Ramos (cell line): ENCODE results near the gene RASGRF1.

Experiments used
- in situ Hi-C: fragments of 300-500 bp; cut with MboI; formaldehyde crosslinking; loops from one replicate; pipeline ENCODE4 v1.14.3; 2022; ENCODE audit warnings: low sequenced_read_pairs; ENCODE audit not compliant: unreplicated experiment

Gene RASGRF1

DNA sequence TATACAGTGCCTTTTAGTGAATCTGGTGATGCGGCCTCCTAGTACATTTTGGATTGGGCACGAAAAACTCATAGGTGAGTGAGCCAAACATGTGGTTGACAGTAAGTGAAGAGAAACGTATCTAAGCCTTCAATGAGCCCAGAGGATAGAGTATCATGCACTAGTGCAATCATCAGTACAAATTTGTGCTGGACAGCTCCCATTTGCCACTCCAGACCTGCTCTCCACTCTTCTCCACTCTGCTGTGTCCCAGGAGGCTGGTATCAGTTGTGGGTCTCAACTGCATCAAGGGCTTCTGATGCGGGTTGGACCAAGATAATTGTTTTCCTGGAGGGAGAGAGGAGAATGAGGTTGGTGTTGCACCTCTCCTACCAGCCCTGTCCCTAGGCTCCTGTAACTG, 9.1 kb upstream of the RASGRF1 start:
- in situ Hi-C loops = no loop called here

DNA sequence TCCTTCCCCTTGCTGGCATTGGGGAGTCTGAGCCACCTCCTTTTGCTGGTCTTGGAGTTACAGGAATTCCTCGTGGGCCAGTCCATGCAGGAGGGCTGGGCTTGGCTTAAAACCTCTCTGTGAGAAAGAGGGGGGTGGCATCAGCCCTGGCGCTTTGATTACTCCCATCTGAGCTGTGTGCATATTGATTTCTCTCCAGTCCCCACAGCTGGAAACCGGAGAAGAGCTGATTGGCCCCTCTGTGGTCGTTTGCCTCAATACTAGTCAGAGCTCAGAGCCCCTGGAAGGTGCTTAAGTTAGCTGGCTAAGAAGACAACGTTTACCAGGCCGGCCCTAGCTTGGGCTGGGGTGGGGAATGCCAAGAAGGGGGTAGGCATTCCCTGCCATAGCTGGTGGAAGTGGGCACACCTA, 4.0 kb upstream of the RASGRF1 start:
- in situ Hi-C loops = no loop called here

DNA sequence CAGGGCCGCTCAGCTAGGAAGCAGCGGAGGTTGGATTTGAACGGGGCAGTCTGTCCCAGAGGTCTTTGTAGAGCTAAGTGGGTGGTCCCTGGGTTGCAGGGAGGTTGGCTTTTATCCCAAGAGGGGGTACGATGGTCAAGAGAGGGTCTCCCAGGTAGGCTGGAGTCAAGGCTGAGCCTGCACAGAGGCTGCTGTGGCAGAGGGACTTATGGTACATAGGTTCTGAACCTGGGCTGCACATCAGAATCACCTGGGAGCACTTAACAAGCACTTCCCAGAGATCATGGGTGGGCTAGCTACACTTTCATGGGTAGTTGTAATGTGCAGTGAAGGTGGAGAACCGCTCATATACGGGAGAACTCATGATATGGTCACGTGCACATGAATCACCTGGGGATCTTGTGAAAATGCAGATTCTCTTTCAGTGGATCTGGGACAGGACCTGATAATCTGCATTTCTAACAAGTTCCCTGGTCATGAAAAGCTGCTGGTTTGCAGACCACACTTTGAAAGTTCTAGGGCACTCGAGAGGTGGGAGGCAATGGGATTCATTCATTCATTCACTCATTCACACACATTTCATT, 2.9 kb upstream of the RASGRF1 start:
- in situ Hi-C loops = no loop called here

DNA sequence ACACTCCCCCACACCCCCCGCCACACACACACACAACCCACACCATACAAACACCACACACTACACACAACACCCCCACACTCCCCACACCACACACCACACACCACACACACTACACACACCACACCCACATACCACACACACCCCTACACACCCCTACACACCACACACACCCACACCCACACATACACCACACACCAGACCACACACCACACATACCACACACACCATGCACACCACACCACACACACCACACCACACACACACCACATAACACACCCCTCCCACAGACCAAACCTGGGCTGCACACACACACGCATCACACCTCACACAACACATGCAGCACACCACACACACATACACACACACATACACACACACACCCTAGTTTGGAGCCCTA, 1.8 kb upstream of the RASGRF1 start:
- in situ Hi-C loops = no loop called here

DNA sequence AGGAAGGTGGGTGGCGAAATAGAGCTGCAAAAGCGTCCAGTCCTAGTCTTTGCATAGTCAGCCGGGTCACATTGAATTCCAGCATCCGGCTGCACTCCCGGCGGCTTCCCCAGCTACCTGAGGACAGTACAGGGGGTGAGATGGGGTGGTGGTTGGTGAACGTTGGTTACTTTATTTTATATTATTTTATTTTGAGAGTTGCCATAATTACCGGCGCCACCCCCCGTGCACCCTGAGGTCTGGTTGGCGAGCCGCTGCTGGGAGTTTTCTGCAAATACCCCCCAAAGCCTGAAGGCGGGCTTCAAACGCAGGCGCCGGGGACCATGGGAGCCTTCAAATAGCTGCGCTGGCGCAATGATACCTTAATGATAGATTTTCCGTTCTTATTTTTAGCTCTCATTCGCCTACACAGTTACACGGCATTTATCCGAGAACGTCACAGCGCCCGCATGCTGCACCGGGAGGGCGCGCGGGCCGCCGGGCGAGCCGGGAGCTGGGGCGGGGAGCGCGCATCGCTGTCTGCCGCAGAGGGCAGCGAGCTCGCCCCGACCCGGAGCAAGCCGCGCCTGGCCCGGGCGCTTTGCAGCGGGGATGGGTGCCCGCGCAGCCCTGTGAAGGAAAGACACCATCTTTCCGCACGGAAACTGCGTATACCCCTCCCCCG, 756 bp upstream of the RASGRF1 start:
- in situ Hi-C loops = no loop called here

DNA sequence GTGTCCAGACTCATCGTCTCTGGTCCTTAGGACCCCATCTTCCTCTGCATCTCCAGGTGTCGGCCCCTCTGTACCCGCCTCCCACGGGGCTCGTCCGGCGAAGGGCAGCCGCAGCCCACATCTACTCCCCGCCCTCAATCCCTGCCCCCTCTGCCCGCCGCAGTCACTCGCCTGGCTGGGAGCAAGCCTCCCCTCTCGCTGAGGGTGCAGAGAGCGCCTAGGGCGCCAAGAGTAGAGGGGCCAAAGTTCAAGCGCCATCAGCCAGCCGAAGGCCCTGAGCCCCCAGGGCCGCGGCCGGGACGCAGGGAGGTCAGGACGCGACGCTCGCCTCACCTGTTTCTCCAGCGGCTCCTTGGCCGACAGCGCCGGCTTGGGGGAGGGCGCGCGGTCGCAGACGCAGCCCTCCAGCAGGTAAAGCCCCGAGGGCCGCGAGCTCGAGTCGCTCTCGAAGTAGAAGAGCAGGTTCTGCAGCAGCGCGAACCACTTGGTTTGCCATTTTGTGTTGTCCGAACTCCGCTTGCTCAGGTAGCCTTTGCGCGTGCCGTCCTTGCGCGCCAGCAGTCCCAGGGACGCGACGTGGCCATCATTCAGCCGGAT, 592 bp downstream of the RASGRF1 start:
- in situ Hi-C loops = no loop called here

DNA sequence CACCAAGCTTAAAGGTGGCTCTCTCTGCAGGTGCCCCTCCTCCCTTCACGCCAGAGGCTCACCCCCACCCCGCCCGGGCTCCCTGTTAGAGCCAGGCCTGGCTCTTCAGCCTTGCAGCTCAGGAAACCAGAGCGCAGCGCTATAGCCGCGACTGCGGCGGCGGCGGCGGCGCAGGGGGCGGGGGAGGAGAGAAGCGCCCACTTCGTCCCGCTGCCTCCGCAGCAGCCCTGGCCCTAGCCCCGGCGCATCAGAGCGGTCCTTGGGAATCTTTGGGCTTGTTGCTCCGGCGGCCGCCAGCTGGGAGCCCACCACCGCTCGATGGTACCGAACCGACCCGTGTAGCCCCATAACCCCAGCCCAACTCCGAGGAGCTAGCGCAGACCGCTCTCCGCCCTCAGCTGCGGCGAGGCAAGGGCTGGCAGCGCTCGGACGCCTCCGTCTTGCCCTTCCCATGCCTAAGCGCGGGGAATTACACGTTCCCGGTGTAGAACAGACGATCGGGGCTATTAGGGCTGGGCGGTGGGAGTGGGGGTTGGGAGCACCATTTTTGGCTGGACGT, 1.2 kb downstream of the RASGRF1 start:
- in situ Hi-C loops = no loop called here

DNA sequence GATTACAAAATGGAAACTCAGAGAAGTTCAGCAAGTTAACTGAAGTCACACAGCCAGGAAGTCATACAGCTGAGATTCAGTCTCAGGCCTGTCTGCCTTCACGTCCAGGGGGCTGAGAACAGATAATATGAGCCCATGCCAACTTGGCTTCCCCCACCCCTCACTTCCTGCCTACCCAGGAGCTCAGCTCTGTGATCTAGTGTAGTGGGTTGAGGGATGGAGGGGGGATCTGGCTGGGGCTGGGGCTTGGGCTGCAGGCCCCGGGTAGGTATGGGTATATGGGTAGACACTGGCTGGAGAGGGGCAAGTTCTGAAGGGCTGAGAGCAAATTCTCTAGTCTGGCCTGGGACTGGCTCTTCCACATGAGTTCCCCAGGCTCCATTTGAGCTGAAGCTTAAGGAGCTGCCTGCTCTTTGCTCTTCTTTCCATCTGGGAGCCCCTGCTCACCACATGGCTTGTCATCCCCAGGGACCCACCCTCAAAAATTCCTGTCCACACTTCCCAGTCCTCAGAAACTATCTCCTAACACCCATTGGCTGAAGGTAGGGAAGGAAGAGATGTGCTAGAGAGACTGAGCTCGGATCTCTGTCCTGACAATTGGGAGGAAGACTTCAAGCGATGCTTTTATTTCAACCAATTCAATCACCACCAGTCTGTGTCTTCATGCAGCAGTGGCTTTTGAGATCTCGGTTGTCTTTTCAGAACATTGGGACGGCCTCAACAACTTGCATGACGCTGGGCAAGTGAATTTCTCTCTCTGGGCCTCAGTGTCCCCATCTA, 2.0 kb downstream of the RASGRF1 start:
- in situ Hi-C loops = no loop called here

DNA sequence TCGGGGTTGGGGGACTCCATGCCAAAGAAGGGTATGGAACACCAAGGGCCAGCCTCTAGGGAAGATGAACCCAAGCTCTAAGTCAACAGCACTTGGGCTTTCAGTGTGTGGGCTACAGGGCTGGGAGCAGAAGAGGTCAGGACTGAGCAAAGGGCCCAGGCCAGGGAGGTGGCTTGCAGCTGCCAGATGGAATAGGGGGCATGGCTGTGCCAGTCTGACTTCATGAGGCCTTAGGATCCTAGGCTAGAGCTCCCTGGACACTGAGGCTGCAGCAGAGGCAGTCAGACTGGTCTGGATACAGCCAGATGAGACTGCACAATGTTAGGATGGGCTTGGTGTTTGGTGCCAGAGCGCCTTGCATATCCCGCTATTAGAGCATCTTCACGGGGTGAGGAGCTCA, 3.8 kb downstream of the RASGRF1 start:
- in situ Hi-C loops = no loop called here

DNA sequence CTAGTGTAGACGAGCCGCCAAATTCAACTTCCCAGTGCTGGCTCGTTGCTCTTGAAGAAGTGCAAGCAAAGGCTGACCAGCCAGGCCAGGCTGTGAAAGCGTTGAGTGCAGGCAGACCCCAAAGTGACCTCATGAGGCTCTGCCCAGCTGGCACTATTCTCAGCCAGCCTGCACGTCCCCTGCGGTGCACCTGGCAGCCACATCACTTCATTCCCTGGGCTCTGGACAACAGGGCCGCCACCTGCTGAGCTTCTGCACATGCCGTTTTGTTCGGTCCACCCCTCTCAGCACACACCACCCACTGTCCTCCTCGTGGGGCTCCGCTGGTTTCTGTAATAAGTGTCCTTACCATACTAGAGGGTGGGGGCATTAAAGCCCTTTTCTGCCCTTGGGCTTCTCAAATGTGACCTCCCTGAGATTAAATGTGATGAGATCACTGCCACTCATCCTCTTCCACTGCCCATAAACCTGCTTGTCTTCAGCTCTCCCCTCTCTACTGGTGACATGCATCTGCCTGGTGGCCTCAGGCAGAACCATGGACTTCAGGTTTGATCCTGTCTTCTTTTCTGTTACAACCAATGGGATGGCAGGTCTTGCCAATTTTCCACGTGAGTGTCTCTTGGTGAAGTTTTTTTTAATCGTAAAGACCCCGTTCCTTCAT, 6.1 kb downstream of the RASGRF1 start:
- in situ Hi-C loops = no loop called here

DNA sequence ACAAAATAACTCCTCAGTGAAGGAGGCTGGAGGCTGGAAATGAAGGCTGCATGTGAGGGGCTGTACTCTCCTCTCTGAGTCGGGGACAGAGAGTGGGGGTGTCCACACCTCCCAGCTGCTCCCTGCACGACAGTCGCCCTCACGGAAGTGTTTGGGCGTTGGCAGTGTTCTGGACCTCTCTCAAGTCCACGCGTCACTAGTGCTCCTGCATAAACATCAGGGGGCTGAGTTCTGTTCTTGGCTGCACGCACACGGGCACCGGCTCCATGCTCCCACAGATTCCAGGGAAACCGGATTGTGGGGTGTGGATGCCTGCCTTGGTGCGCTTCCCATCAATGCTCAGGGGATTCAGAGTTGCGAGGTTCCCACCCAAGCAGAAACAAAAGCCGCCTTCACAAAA, 7.4 kb downstream of the RASGRF1 start:
- in situ Hi-C loops = no loop called here

DNA sequence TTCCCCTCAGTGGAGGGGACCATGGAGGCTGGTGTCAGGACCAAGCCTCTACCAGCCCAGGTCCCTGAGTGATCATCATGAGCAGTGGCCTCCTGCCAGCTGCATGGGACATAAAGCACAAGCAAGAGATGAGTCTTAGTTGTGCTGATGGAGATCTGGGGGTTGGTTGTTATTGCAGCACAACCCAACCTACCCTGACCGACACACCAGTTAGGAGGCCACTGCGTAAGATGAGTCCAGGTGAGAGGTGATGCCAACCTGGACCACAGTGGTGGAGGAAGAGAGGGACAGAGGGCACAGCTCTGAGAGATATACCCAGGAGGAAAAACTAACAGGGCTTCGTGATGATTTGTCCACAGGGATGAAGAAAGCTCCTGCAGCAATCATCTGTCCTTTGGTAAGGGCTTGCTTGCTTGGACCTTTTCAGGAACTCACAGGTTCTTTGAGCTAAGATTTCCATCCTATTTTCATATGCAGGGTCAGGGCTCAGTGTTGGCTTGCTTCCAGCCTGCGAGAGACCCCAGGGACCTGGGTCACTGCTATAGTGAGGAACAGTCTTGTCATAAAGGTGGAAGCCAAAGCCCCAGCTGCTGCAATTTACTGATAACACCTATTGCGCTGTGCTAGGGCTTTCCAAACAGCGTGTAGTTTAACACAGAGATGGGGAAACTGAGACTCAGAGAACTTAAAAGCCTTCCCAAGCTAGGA, 8.1 kb downstream of the RASGRF1 start:
- in situ Hi-C loops = no loop called here

DNA sequence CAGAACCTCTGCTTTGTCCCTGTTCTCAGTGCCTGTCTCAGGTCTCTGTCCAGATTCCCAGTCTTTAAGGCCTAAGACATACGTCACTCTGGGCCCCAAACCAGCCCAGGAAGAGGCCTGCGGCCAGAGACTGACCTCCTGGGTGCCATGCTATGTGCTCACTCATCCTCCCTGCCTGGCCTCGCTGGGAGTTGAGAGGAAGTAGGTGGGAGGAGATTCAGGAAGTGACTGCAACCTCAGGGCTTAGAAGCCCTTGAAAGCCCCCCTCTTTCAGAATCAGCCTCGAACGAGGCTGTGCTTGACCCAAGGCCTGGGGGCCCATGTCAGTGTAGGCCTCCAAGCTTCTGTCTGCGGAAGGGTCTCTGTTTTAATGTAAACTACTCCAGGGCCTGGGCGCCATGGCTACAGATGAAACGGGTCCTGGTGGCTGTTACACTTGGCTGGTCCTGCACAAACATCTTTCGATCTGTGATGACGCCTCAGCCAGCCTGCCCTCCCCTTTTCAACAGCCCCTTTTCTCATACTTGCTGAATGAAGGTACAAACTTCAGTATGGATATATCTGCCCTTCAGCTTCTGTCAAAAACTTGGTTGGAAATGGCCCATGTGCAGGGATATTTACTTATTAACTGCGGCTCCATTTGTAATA, 11.7 kb downstream of the RASGRF1 start:
- in situ Hi-C loops = no loop called here

DNA sequence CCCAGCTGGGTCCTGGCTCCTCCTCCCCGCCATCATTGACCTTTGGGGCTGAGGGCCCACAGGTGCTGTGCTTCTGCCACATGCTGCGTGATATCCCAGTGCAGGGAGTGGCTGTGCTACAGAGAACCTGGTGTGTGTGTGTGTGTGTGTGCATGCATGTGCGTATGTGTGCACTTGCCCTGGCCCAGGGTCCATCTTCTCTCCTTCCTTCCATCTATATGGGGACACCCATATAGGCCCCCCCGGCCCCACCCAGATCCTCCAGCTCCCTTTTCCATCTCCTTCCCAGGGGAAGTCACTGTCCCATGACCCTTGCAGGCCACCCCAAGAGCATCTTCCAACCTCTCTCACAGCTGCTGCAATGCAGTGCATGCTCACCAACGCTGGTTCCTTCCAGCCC, 12.6 kb downstream of the RASGRF1 start:
- in situ Hi-C loops = no loop called here

DNA sequence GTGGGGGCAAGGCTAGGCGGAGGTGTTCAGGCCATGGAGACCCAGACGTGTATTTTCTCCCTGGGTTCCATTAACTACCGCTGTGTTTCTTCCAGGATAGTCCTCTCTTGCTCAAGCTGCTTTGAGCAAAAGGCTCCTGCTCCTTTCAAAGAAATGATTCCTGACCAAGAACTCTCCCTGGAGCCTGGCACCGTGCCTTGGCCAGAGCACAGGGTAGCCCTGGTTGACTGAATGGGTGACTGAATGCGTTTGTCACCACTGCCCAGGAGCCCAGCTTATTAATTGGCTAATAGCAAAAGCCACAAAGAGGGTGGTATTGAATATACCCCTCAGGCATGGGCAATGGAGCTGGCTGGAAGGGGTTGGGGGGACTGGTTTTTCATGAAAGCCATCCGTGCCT, 13.9 kb downstream of the RASGRF1 start:
- in situ Hi-C loops = no loop called here

DNA sequence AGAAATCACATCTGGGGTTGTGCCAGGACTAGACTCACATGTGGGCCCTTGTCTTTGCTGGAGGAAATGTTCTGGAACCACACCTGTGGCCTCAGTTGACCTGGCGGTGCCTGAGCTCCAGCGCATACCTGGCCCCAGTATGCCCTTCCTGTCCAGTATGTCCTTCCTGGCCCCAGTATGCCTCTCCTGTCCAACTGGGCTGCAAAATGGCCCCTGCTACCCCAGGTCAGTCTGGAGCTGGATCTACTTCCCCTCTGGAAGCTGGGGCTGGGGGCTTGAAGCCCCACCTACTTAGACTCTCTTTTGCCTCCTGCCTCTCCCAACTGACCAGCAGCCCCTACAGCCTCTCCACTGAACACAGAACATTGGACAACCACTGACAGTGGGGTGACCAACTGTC, 15.3 kb downstream of the RASGRF1 start:
- in situ Hi-C loops = no loop called here

DNA sequence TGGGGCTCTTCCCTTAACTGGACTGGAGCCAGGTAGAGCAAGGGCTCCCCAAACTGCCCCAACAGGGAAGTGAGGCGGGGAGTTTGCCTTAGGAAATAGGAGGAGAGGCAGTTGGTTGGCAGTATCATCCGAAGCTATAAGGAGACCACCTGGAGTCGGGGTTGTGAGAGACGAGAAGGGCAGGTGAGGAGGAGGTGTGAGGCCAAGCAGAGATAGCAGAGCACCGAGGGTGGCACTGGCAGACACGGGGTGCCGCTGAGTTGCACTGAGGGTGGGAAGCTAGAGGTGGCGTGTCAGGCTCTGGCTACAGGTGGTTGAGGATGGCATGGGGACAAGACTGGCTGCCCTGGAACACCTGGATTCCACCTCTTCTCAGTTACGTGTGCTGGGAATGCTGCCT, 17.2 kb downstream of the RASGRF1 start:
- in situ Hi-C loops = no loop called here

DNA sequence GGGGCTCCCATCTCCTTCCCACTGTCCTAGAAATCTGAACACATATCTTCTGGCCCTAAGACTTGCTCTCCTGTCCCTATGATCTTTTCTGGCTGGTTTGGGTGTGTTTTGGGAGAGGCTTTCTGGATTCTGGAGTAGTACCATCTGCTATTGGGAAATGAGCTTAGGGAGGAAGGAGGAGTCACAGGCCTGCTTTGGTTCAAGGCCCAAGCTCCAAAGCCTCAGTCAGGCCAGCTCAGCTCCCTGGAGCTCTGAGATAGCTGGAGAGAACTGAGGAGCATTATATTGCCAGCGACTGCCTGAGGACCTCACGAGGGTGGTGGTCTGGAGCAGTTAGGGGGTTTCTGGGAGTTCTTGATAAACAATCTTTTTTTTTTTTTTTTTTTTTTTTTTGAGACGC, 18.7 kb downstream of the RASGRF1 start:
- in situ Hi-C loops = no loop called here

DNA sequence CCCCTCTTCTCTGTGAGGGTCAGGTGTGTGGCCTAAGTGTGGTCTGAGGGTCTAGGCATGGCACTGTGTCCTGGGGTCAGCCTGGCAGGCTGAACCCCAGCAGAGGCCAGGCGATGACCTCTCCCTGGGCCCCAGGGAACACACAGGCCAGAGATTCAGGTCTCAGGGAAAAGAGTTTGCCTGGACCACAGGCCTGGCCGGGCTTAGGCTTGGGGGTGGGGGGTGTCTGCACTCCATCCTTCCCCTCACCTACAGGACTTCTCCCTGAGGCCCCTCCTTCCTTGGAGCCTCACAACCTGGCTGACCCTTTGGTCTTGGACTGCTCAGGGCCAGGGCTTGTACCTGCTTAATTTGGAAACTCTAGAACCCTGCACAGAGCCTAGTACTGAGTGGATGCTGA, 21.8 kb downstream of the RASGRF1 start:
- in situ Hi-C loops = no loop called here
